Measurements from ENCODE around the gene SFXN5.

SFXN5 gene

DNA sequence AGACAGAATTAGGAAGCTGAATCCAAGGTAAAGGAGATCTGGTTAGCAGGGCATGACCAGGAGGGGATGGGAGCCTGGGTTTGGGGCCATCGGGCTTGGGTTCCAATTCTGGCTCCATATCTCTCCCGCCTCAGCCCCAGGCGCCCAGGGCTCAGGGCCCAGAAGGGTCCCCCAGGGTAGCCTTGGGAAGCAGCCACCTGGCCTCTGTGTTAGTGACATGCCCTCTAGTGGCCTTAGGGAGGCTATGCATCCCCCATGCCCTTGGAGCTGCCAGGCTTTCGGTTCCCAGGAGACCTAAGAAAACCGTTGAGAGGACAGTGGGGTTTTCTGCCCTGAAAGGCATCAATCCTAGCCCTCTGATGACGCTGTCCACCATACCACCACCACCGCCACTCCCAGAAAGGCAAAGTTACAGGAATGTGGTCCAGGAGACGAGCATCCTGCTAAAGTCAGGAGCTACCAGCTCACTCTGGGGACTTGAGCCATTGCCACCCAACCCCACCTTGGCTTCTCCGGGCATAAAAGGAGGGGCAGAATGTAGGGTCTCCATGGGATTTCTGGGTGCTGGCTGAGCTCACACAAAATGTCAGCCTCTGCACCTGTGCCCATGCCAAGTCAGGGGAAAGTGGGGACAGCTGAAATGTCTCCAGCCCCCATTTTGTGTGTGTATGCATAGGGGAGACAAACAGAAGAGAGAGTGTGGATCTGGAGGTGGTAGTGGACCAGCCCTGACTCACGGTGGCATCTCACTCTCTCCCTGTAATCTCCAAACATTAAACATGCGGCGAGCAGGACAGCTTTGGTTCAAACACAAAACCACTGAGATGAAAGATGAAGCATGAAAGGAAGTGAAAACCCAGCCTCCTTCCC, 97.7 kb downstream of the SFXN5 start:
- no peak overlapping the region for H3K4me3 ChIP-seq (ENCODE audit: low read length)
- no peaks in the 10 kb centered on the region for H3K27me3 ChIP-seq (ENCODE audit: control insufficient read depth, insufficient read depth, low read length)
- peaks cover 2% of the 10 kb centered on the region for H3K36me3 ChIP-seq (ENCODE audit: control insufficient read depth, insufficient read depth, low read length)
- no peaks in the 10 kb centered on the region for H3K4me1 ChIP-seq (ENCODE audit: control insufficient read depth, insufficient read depth, low read length)
- no peak overlapping the region for H3K27ac ChIP-seq (ENCODE audit: low read depth, low read length)
- no peak overlapping the region for H3K9ac ChIP-seq (ENCODE audit: low read length)

DNA sequence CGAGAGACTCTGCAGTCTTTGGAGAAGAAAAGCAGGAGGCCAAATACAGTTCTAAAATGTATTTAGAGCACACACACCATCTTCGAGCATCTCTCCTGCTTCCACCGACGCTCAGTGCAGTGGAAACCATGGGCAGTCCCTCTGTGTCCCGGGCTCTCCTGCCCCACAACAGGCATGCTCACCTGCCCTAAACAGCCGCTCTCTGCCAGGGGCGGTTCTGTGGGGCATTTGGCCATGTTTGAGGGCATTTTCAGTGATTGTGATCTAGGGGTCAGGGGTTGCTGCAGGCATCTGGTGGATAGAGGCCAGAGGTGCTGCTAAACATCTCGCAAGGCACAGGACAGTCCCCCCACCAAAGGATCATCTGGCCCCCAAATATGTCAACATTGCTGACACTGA, 98.4 kb downstream of the SFXN5 start:
- Histone ChIP-seq H3K27ac (ENCODE audit: low read depth, low read length) (no peak overlapping the region), H3K9ac (ENCODE audit: low read length) (no peak overlapping the region), H3K27me3 (ENCODE audit: control insufficient read depth, insufficient read depth, low read length) (no peaks in the 10 kb centered on the region), H3K4me3 (ENCODE audit: low read length) (no peak overlapping the region), H3K36me3 (ENCODE audit: control insufficient read depth, insufficient read depth, low read length) (peaks cover 2% of the 10 kb centered on the region), H3K4me1 (ENCODE audit: control insufficient read depth, insufficient read depth, low read length) (no peaks in the 10 kb centered on the region)

DNA sequence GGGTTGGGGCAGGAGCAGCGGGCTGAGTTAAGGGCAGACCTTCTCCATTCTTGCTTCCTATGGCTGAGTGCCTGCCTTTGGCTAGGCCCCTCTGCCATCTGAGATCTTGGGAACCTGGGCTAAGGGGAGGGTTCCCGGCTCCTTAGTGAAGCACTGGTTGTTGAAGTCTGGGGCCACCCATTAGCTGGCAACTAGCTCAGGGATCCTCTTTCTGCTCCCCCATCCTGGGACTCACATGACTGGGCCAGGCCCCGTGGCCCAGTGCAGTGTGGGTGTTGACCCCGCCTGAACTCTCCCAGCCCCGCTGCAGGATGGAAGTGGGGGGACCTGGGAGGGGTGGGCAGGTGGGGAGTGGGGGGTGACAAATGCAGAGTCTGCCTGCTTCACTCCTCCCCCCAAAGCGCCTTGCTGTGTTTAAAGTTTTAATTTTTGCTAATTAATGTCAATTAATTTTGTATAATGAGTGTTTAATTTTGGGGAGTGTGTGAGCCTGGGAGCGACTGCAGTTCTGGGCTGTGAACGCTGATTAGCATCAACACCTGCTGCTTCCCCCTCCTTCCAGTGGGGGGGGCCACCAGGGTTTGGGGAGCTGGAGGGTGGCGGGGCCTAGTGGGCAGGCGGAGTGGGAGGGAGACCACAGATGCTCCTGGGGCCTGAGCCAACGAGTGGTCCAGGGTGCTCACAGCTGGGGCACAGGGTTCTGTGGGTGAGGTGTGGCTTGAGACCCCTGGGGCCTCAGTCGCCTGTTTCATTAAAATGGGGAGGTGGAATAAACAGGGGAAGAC, 99.0 kb downstream of the SFXN5 start:
- H3K4me1 ChIP-seq (ENCODE audit: control insufficient read depth, insufficient read depth, low read length), result no peaks in the 10 kb centered on the region
- no peak overlapping the region for H3K9ac ChIP-seq (ENCODE audit: low read length)
- H3K4me3 ChIP-seq (ENCODE audit: low read length), result no peak overlapping the region
- H3K27me3 ChIP-seq (ENCODE audit: control insufficient read depth, insufficient read depth, low read length), result no peaks in the 10 kb centered on the region
- no peak overlapping the region for H3K27ac ChIP-seq (ENCODE audit: low read depth, low read length)
- peaks cover 2% of the 10 kb centered on the region for H3K36me3 ChIP-seq (ENCODE audit: control insufficient read depth, insufficient read depth, low read length)

DNA sequence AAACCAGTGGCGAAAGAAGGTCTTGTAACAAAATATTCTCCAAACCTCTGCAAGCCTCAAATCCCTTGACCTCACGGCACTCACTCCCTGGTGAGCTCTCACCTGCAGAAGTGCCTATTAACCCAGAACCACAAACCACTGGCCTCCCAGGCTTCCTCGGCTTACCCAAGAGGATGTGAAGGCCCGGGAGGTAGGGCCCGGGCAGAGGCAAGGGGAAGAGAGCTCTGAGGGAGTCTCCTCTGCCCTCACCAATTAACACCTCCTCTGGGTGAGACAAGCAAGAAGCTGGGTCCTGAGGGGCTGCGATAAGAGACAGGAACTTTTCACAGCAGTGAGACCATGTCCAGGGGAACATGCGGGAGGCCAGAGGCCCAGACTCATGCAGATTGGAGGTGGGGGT, 100.5 kb downstream of the SFXN5 start:
- H3K27me3 ChIP-seq (ENCODE audit: control insufficient read depth, insufficient read depth, low read length), result no peaks in the 10 kb centered on the region
- no peaks in the 10 kb centered on the region for H3K4me1 ChIP-seq (ENCODE audit: control insufficient read depth, insufficient read depth, low read length)
- no peak overlapping the region for H3K9ac ChIP-seq (ENCODE audit: low read length)
- H3K27ac ChIP-seq (ENCODE audit: low read depth, low read length), result no peak overlapping the region
- H3K36me3 ChIP-seq (ENCODE audit: control insufficient read depth, insufficient read depth, low read length), result peaks cover 5% of the 10 kb centered on the region
- no peak overlapping the region for H3K4me3 ChIP-seq (ENCODE audit: low read length)

DNA sequence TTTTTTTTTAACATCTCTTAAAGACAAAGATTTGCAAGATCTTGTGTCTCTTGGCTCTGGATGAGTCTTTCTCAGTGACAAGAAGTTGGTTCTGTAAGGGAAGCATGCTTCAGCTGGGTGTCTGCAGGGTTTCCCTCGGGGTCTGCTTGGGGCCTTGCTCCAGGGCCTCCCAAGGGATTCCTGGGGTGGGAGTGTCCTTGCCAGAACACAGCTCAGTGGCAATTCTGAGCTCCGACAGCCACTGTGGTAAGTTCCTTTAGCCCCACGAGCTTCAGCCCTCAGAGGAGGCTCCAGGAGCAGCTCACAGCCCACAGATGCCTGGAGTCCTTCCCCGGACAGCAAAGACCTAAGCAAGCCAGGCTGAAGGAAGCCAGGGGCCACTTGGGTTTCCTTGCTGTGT, 101.8 kb downstream of the SFXN5 start:
- no peak overlapping the region for H3K27ac ChIP-seq (ENCODE audit: low read depth, low read length)
- H3K9ac ChIP-seq (ENCODE audit: low read length), result no peak overlapping the region
- no peaks in the 10 kb centered on the region for H3K27me3 ChIP-seq (ENCODE audit: control insufficient read depth, insufficient read depth, low read length)
- no peak overlapping the region for H3K4me3 ChIP-seq (ENCODE audit: low read length)
- H3K4me1 ChIP-seq (ENCODE audit: control insufficient read depth, insufficient read depth, low read length), result no peaks in the 10 kb centered on the region
- peaks cover 7% of the 10 kb centered on the region for H3K36me3 ChIP-seq (ENCODE audit: control insufficient read depth, insufficient read depth, low read length)

DNA sequence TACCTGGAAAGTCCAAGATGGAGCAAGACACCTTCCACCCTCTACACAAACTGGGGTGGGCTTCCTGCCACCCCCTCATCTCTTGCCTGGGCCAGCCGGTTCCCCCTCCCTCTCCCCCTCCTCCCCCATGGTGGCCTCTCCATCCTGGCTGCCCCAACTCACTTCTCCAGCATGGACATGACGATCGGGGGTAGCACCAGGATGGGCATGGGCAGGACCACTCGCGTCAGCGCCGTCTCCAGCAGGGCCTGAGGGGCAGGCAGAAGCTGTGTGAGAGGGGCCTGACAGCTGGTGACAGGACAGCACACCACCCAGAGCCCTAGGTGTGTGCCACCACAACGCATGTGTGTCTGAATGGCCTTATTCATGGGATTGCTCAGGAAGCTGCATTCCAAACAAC, 103.2 kb downstream of the SFXN5 start:
- no peak overlapping the region for H3K9ac ChIP-seq (ENCODE audit: low read length)
- no peak overlapping the region for H3K27ac ChIP-seq (ENCODE audit: low read depth, low read length)
- H3K4me1 ChIP-seq (ENCODE audit: control insufficient read depth, insufficient read depth, low read length), result no peaks in the 10 kb centered on the region
- no peak overlapping the region for H3K4me3 ChIP-seq (ENCODE audit: low read length)
- H3K27me3 ChIP-seq (ENCODE audit: control insufficient read depth, insufficient read depth, low read length), result no peaks in the 10 kb centered on the region
- peaks cover 9% of the 10 kb centered on the region for H3K36me3 ChIP-seq (ENCODE audit: control insufficient read depth, insufficient read depth, low read length)

DNA sequence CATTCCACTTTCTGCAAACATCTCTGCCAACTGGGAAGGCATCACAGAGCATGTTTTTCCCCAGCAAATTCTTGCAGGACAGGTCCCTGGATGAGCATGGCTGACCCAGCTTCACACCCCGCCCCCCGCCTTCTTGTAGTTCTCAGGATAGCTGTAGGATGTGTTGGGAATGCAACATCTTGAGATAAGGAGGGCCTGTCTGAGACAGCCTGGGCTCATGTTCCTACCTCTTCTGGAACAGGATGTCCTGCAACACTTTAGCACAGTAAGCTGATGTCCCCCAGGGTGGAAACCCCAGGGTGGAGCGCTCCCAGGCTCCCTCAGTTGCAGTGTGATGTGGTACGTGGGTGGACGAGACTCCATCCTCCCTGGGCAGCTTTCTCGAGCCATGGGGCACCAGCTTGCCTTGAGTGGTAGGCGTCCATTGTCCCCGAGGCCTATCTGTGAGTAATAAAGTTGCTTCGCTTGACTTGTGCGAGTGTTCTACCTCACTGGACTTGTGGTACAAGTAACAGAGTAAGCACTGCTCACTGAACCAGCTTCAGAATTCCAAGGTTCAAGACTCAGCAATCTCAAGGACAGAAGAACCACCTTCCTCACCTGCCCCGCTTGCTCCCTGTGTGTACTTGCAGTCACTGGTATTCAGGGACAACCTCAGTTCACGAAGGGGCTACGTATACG, 105.6 kb downstream of the SFXN5 start:
- Histone ChIP-seq H3K36me3 (ENCODE audit: control insufficient read depth, insufficient read depth, low read length) (peaks cover 8% of the 10 kb centered on the region), H3K9ac (ENCODE audit: low read length) (no peak overlapping the region), H3K4me1 (ENCODE audit: control insufficient read depth, insufficient read depth, low read length) (no peaks in the 10 kb centered on the region), H3K27ac (ENCODE audit: low read depth, low read length) (no peak overlapping the region), H3K27me3 (ENCODE audit: control insufficient read depth, insufficient read depth, low read length) (no peaks in the 10 kb centered on the region), H3K4me3 (ENCODE audit: low read length) (no peak overlapping the region)

DNA sequence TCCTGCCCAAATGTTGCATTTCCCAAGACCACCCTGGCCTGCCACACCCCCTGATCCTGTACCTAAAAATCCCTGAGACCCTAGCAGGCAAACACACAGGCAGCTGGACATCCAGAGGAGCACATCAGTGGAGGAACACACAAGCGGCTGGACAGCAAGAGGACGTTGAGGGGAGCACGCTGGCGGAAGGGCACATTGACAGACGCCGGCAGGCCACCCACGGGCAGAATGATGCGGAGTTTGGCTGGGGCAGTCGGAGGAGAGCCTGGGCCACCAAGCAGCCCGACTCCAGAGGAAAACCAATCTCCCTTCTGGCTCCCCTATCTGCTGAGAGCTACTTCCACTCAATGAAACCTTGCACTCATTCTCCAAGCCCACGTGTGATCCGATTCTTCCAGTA, 106.5 kb downstream of the SFXN5 start:
- Histone ChIP-seq H3K4me1 (ENCODE audit: control insufficient read depth, insufficient read depth, low read length) (no peaks in the 10 kb centered on the region), H3K4me3 (ENCODE audit: low read length) (no peak overlapping the region), H3K9ac (ENCODE audit: low read length) (no peak overlapping the region), H3K27me3 (ENCODE audit: control insufficient read depth, insufficient read depth, low read length) (no peaks in the 10 kb centered on the region), H3K27ac (ENCODE audit: low read depth, low read length) (no peak overlapping the region), H3K36me3 (ENCODE audit: control insufficient read depth, insufficient read depth, low read length) (peaks cover 9% of the 10 kb centered on the region)

DNA sequence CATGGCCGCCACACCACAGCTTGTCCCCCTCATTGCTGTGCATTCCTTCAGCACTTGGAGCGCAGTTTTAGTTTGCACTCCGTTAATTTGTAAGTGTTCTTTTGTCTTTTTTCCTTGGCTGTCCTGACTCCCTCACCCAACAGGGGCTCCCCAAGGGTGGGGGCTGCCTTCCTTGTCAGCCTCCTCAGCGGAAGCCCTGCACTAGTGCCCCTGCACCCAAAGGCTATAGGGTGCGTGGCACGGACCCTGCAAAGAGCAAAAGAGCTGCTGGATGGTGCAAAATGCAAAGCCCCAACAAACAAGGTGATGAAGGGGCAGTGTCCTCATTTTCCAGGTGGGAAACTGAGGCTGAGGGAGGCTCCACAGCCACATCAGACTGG, 107.4 kb downstream of the SFXN5 start:
- Histone ChIP-seq H3K27me3 (ENCODE audit: control insufficient read depth, insufficient read depth, low read length) (no peaks in the 10 kb centered on the region), H3K4me1 (ENCODE audit: control insufficient read depth, insufficient read depth, low read length) (no peaks in the 10 kb centered on the region), H3K36me3 (ENCODE audit: control insufficient read depth, insufficient read depth, low read length) (peaks cover 9% of the 10 kb centered on the region), H3K9ac (ENCODE audit: low read length) (no peak overlapping the region), H3K4me3 (ENCODE audit: low read length) (no peak overlapping the region), H3K27ac (ENCODE audit: low read depth, low read length) (no peak overlapping the region)

DNA sequence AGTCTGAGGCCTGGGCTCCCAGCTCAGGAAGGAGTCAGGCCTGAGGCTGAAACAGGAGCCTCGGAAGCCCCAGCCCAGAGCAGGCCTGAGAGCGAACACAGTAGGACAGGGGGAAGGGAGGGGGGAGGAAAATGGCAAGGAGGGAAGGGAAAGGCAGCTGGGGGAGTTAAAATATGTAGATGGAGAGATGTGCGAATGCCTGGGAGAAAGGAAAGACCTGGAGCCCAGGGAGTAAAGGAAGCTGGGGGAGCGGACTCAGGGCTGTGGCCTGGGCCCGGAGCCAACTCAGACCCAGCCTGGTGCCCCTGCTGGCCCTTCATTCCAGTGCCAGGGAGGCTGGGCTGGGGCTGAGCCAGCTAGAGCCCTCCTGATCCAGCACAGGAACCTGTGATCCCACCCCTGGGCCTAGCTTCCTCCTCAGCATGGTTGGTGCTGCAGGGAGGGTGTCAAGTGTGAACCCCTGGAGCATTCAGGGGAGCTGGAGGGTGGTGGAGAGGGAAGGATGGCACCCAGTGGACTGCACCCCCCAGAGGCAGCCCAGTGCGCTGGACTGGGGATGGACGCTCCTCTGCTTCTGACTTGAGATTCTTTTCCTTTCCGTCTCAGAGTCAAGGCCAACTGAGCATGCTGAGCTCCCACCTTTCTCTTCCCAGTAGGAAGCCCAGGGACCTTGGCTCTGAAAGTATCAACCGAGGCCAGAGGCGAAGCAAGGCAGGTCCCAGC, 107.9 kb downstream of the SFXN5 start:
- Histone ChIP-seq H3K36me3 (ENCODE audit: control insufficient read depth, insufficient read depth, low read length) (peaks cover 9% of the 10 kb centered on the region), H3K27me3 (ENCODE audit: control insufficient read depth, insufficient read depth, low read length) (no peaks in the 10 kb centered on the region), H3K27ac (ENCODE audit: low read depth, low read length) (no peak overlapping the region)

DNA sequence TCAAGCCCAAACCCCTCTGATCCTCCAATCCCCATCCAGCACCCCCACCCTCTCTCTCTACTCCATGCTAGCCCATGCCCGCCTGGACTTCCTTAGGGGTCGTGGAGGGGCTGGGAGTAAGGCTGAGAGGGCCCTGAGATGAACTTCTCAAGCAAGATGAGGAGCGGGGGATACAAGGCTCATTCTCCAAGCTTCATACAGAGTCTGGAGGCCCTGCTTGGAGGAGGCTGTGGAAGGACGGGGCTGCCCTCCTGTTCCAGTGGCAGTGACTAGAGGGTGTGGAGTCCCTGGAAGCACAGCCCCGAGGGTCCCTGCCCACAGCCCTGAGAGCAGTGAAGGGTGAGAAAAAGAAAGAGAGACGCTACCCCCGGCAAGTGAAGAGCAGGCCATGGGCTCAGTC, 108.6 kb downstream of the SFXN5 start:
- Histone ChIP-seq H3K36me3 (ENCODE audit: control insufficient read depth, insufficient read depth, low read length) (peaks cover 9% of the 10 kb centered on the region), H3K27ac (ENCODE audit: low read depth, low read length) (no peak overlapping the region), H3K4me3 (ENCODE audit: low read length) (no peak overlapping the region), H3K4me1 (ENCODE audit: control insufficient read depth, insufficient read depth, low read length) (no peaks in the 10 kb centered on the region), H3K9ac (ENCODE audit: low read length) (no peak overlapping the region), H3K27me3 (ENCODE audit: control insufficient read depth, insufficient read depth, low read length) (no peaks in the 10 kb centered on the region)

More for the DNA sequence above, 107.9 kb downstream of the SFXN5 start:
- Histone ChIP-seq H3K4me1 (ENCODE audit: control insufficient read depth, insufficient read depth, low read length) (no peaks in the 10 kb centered on the region), H3K9ac (ENCODE audit: low read length) (no peak overlapping the region), H3K4me3 (ENCODE audit: low read length) (no peak overlapping the region)
